ENCODE results near the gene ATP9B.
A peak's percentile ranks its signal among the peaks of the same experiment; 100 is the strongest.

The ATP9B gene

GRCh38 chr18:79396431-79397246, 327.4 kb downstream of the ATP9B start:
- peak; percentile 6 for TF ChIP-seq CTCF (IDR thresholded peaks at IDR 0.05; ENCODE audit: insufficient read depth, low read depth, low read length, missing control alignments)
- peak; percentile 54 for DNase-seq (ENCODE audit: low read depth)
- H3K4me3 ChIP-seq (ENCODE audit: low read length) = peak overlapping the region; percentile 28

- no peak for DNase-seq (ENCODE audit: low read depth)
- no peak overlapping the region for H3K4me3 ChIP-seq (ENCODE audit: low read length)
- TF ChIP-seq CTCF (IDR thresholded peaks at IDR 0.05; ENCODE audit: insufficient read depth, low read depth, low read length, missing control alignments) = no peak
These were observed 328.1 kb downstream of the ATP9B start for GRCh38 chr18:79397247-79397829.

GRCh38 chr18:79397830-79398761, 328.9 kb downstream of the ATP9B start:
- no peak overlapping the region for H3K4me3 ChIP-seq (ENCODE audit: low read length)
- TF ChIP-seq CTCF (IDR thresholded peaks at IDR 0.05; ENCODE audit: insufficient read depth, low read depth, low read length, missing control alignments) = no peak
- DNase-seq (ENCODE audit: low read depth) = no peak

- no peak for DNase-seq (ENCODE audit: low read depth)
- no peak for TF ChIP-seq CTCF (IDR thresholded peaks at IDR 0.05; ENCODE audit: insufficient read depth, low read depth, low read length, missing control alignments)
- peak overlapping the region; percentile 25 for H3K4me3 ChIP-seq (ENCODE audit: low read length)
These were observed 330.3 kb downstream of the ATP9B start for GRCh38 chr18:79399275-79400081.

- peak; percentile 8 for DNase-seq (ENCODE audit: low read depth)
- TF ChIP-seq CTCF (IDR thresholded peaks at IDR 0.05; ENCODE audit: insufficient read depth, low read depth, low read length, missing control alignments) = no peak
These were observed 330.9 kb downstream of the ATP9B start for GRCh38 chr18:79400091-79400590.

More at GRCh38 chr18:79400091-79400590, 330.9 kb downstream of the ATP9B start:
- H3K4me3 ChIP-seq (ENCODE audit: low read length) = peak overlapping the region; percentile 25

Data from epithelial cell of esophagus (primary cell).